GM20000 (cell line): ENCODE results near the gene HLA-DOA.

Source experiments
- DNase-seq: peaks from one replicate; pipeline ENCODE4 v3.0.0; 2012; ENCODE audit warnings: low spot score
- TF ChIP-seq, protein P1 (sequence below): IDR thresholded peaks from 2 replicates; pipeline ENCODE4 v1.5.1; 2012; ENCODE audit warnings: mild to moderate bottlenecking, control low read depth; ENCODE audit errors: extremely low read depth, missing control alignments

Gene HLA-DOA

DNA sequence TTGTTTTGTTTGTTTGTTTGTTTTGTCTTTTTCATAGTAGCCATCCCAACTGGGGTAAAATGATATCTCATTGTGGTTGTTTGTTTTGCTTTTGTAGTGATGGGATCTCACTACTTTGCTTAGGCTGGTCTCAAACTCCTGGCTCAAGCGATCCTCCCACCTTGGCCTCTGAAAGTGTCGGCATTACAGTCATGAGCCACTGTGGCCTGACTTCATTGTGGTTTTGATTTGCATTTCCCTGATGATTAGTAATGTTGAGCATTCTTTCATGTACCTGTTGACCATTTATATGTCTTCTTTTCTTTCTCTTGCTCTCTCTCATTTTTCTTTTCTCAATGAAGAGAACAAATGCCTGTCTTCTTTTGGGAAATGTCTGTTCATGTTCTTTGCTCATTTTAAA, 30.8 kb upstream of the HLA-DOA start:
- no peak for DNase-seq

DNA sequence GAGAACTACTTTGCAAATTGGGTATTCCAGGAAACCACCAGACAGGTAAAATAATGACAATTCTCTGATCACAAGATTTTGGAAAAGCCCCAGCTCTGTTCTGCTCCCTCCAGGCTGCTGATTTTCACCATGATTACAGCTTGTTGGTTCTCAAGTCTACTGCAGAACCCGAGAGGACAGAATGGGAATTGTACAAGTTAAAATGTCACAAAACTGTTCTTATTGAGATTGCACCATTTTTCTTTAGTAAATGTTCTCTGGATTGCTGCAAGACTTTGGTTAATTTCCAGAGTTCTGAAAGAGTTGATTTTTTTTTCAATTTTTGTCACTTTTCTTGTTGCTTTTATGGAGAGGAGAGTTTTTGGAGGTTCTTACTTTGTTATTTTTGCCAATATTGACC, 27.1 kb upstream of the HLA-DOA start:
- TF ChIP-seq, protein P1, sequence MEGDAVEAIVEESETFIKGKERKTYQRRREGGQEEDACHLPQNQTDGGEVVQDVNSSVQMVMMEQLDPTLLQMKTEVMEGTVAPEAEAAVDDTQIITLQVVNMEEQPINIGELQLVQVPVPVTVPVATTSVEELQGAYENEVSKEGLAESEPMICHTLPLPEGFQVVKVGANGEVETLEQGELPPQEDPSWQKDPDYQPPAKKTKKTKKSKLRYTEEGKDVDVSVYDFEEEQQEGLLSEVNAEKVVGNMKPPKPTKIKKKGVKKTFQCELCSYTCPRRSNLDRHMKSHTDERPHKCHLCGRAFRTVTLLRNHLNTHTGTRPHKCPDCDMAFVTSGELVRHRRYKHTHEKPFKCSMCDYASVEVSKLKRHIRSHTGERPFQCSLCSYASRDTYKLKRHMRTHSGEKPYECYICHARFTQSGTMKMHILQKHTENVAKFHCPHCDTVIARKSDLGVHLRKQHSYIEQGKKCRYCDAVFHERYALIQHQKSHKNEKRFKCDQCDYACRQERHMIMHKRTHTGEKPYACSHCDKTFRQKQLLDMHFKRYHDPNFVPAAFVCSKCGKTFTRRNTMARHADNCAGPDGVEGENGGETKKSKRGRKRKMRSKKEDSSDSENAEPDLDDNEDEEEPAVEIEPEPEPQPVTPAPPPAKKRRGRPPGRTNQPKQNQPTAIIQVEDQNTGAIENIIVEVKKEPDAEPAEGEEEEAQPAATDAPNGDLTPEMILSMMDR, result no peak
- DNase-seq, result no peak

More for the DNA sequence above, 30.8 kb upstream of the HLA-DOA start:
- TF ChIP-seq, protein P1, result no peak

DNA sequence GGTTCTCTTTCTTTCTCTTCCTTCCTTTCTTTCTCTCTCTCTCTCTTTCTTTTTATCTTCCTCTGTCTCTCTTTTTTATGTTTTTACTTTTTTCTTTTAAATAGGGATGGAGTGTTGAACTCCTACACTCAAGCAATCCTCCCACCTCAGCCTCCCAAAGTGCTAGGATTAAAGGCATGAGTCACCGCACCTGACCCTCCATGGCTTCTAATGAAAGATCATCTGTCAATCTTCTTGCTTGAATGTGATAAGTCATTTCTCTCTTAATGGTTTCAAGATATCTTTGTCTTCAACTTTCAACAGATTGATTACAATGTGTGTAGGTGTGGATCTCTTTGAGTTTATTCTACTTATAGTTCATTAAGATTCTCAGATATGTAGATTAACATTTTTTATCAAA, 25.2 kb upstream of the HLA-DOA start:
- TF ChIP-seq, protein P1, result no peak
- no peak for DNase-seq

DNA sequence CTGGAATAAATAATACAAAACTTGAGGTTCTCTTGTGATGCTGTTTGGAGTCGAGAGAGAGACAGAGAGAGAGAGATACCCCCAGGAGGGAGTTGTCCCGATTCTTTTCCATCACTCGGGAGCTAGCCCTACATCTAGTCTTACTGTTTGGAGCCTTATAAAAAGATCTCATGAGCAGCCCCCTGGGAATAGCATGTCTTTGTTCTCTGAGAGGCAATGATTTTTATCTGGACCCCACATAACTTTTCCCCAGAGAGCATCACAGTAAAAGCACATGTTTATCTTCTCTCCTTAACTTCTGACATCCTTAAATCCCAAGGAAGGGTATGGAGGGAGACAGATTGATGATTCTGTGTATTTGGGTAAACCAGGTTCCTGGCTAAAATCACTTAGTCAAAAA, 20.9 kb upstream of the HLA-DOA start:
- TF ChIP-seq, protein P1, result no peak
- DNase-seq, result no peak

DNA sequence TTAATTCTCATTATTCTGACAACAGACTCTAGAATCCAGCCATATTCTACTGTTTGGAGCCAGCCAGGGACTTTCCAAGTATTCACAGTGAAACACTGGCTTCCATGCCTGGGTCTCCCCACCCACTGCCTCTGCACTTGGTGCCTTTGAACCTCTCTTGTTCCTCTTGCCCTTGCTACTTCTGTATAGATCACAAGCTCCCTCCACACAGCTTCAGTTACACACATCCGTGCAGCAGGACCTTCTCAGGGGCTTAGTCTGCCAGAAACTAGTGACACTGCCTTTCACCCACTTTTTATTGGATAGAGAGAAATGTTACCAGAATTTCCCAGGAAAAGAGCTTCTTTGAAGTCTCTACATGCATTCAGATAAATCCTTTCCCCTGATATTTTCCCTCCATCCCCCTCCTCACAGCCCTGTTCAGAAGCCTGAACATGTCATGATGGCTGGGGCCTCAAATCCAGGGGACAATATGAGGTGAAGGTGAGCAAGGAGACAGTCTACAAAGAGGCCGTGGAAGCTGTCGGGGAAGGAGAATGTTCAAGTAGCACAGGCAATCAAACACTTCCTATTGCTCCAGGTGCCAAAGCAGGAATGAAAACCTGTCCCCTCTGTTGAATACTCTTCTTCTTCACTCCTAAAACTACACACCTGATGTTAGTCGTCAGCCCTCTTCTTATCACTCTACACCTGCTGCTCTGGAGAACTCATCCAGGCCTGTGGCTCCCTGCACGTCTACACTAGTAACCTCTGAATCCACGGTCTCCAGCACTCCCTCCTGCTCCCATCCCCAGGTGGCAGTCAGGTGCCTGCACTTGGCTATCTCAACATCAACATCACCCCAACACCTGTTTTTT, 20.2 kb upstream of the HLA-DOA start:
- TF ChIP-seq, protein P1, result no peak
- DNase-seq, result peak; percentile 73

DNA sequence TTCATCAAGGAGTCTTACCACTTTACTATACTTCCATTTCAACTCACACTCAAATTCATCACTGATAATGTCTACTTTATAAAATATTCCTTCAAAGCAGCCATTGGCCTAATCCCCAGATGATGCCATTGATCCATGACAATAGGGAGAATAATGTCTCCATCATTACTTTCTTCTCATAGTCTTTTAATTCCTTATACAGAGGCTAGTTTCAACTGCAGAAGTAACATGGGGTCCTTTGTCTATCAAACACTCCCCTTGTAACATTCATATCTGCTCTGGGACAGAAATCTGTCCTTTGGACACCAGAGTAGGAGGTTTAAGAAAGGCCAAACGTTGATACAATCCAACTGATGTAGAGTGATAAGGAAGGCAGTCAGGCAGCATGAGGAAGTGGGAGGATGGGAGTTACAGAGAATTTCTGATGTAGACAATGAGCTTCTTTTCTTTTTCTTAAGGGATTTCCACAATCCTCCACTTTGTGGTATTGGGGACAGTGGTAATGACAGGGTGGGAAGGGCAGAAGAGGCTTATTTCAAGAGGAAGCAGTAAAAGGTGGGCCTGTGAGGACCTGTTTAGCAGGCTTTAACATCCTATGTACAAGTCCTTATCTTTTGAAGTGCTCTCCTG, 18.9 kb upstream of the HLA-DOA start:
- TF ChIP-seq, protein P1, result no peak
- DNase-seq, result no peak

DNA sequence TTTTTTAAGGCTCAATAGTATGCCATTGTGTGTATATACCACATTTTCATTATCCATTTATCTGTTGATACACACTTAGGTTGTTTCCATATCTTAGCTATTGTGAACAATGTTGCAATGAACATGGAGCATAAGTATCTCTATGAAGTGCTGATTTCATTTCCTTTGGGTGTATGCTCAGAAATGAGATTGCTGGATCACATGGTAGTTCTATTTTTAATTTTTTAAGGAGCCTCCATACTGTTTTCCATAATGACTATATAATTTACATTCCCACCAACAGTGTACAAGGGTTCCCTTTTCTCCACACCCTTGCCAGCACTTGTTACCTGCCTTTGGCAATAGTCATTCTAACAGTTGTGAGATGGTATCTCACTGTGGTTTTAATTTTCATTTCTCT, 15.1 kb upstream of the HLA-DOA start:
- no peak for DNase-seq
- TF ChIP-seq, protein P1, result no peak
